Tibial artery (tissue), 4 donors: ENCODE results near the gene LRRTM1.

Experiments
- DNase-seq, 2 donors: peaks; one replicate each; pipeline ENCODE4 v3.0.0-alpha.2; 2019
- H3K27ac ChIP-seq, 2 donors: fragments of 200-600 bp; sonication (generic) in 1 of 2; 1 replicate in 1 of 2; 2 replicates in 1 of 2; pipeline ENCODE4 v1.5.1; 2018 to 2019; ENCODE audit warnings: mild to moderate bottlenecking in 1 of 2
- H3K27me3 ChIP-seq, 2 donors: fragments of 200-600 bp; sonication (generic) in 1 of 2; one replicate each; pipeline versions ENCODE4 v1.5.1 to v1.6.0; 2016 to 2019
- H3K36me3 ChIP-seq, 3 donors: fragments of 200-600 bp; sonication (generic) in 2 of 3; one replicate each; pipeline ENCODE4 v1.5.1; 2016 to 2019; ENCODE audit warnings: mild to moderate bottlenecking in 2 of 3
- H3K4me1 ChIP-seq, 4 donors: fragments of 200-600 bp; sonication (generic) in 2 of 4; 1 replicate in 3 of 4; 2 replicates in 1 of 4; pipeline ENCODE4 v1.5.1; 2016 to 2019
- H3K4me3 ChIP-seq, 2 donors: fragments of 200-600 bp; sonication (generic) in 1 of 2; 1 replicate in 1 of 2; 2 replicates in 1 of 2; pipeline ENCODE4 v1.5.1; 2018 to 2019; ENCODE audit warnings: mild to moderate bottlenecking in 2 of 2
- H3K9me3 ChIP-seq, 3 donors: fragments of 200-600 bp; sonication (generic) in 1 of 3; one replicate each; pipeline ENCODE4 v1.5.1; 2016 to 2019
- intact Hi-C: fragments of 100-400 bp; cut with DNase I; formaldehyde crosslinking; loops from one replicate; pipeline ENCODE4 v1.15.0; 2023; ENCODE audit warnings: low total_unique reads
- TF ChIP-seq, protein P1 (sequence below), 2 experiments: fragments of 200-600 bp in 1 of 2; fragments of 450-650 bp in 1 of 2; IDR thresholded peaks; one replicate each; pipeline ENCODE4 v1.5.1; 2017 to 2019; ENCODE audit warnings: antibody characterized with exemption in 2 of 2, mild to moderate bottlenecking in 1 of 2, moderate library complexity in 1 of 2

LRRTM1 gene

GRCh38 chr2:80266231-80266630 is 38.3 kb downstream of the LRRTM1 start:
- Histone ChIP-seq H3K27me3 (no peaks in the 10 kb centered on the region), H3K9me3 (no peaks in the 10 kb centered on the region), H3K27ac (no peak overlapping the region), H3K36me3 (no peaks in the 10 kb centered on the region), H3K4me1 (no peaks in the 10 kb centered on the region), H3K4me3 (no peak overlapping the region)
- TF ChIP-seq, protein P1, sequence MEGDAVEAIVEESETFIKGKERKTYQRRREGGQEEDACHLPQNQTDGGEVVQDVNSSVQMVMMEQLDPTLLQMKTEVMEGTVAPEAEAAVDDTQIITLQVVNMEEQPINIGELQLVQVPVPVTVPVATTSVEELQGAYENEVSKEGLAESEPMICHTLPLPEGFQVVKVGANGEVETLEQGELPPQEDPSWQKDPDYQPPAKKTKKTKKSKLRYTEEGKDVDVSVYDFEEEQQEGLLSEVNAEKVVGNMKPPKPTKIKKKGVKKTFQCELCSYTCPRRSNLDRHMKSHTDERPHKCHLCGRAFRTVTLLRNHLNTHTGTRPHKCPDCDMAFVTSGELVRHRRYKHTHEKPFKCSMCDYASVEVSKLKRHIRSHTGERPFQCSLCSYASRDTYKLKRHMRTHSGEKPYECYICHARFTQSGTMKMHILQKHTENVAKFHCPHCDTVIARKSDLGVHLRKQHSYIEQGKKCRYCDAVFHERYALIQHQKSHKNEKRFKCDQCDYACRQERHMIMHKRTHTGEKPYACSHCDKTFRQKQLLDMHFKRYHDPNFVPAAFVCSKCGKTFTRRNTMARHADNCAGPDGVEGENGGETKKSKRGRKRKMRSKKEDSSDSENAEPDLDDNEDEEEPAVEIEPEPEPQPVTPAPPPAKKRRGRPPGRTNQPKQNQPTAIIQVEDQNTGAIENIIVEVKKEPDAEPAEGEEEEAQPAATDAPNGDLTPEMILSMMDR (IDR thresholded peaks at IDR 0.05): no peak
- intact Hi-C loops: no loop called here
- no peak for DNase-seq

DNA sequence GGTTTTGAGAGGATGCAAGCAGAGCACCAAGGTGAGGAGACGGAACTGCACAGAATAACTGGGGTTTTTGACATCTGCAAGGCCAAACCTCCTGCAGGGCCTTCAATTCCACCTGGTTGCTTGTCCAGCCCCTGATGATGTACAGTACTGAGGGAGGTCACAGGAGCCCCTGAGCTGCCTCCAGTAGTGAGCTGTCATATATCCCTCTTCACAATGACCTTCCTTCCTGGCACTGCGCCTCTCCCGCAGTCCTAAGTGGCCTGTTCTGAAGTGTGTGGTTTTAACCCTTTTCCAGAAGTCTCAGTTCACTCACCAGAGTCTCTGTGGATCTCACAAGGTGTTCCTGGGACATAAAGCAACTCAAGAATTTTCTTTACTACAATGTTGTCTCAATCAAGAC is 45.3 kb downstream of the LRRTM1 start:
- Histone ChIP-seq H3K4me1 (no peaks in the 10 kb centered on the region), H3K4me3 (no peak overlapping the region), H3K27me3 (no peaks in the 10 kb centered on the region), H3K36me3 (no peaks in the 10 kb centered on the region), H3K9me3 (no peaks in the 10 kb centered on the region), H3K27ac (no peak overlapping the region)
- DNase-seq: no peak
- intact Hi-C loops: no loop called here
- TF ChIP-seq, protein P1 (IDR thresholded peaks at IDR 0.05): no peak

DNA sequence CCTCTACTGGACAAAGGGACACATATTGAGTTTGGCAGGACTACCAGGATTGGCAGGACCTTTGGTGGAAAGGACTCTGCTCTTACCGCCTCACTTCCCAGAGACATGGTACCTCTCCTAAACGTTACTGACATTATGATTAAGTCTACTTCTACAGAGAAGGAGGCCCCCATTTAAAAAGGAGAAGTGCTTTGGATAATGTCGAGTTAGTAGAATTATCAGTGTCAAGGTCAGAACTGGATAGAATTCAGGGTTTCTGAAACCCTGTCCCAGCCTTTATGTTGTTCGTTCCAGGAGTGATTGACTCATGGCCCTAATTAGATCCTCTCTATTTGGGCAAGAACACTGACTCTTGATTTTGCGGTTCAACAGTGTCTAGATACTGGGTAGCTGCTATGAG is 45.8 kb downstream of the LRRTM1 start:
- DNase-seq: no peak
- no peaks in the 10 kb centered on the region for H3K9me3 ChIP-seq
- intact Hi-C loops: no loop called here
- H3K4me1 ChIP-seq: no peaks in the 10 kb centered on the region
- H3K27ac ChIP-seq: no peak overlapping the region
- no peaks in the 10 kb centered on the region for H3K36me3 ChIP-seq
- no peaks in the 10 kb centered on the region for H3K27me3 ChIP-seq
- no peak overlapping the region for H3K4me3 ChIP-seq
- TF ChIP-seq, protein P1 (IDR thresholded peaks at IDR 0.05): no peak

DNA sequence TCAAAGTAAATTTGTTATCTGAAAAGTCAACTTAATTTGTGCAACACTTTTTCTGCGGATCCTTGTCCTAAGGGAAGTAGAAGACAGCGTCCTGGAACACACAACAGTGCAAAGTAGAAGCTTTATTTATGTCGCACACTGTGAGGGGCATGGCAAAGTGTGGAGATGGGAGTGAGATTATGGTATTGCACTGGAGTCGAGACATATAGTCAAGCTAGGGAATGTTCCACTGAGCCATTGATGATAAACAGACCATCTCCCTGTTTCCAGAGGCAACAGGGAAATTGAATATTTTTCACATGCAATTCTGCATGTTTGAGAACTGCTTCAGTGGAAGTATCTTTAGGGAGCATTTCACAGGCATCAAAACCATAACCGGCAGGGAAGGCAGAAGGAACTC is 46.2 kb downstream of the LRRTM1 start:
- intact Hi-C loops: no loop called here
- Histone ChIP-seq H3K27me3 (no peaks in the 10 kb centered on the region), H3K9me3 (no peaks in the 10 kb centered on the region), H3K4me3 (no peak overlapping the region), H3K36me3 (no peaks in the 10 kb centered on the region), H3K27ac (no peak overlapping the region), H3K4me1 (no peaks in the 10 kb centered on the region)
- TF ChIP-seq, protein P1 (IDR thresholded peaks at IDR 0.05): no peak
- DNase-seq: no peak

DNA sequence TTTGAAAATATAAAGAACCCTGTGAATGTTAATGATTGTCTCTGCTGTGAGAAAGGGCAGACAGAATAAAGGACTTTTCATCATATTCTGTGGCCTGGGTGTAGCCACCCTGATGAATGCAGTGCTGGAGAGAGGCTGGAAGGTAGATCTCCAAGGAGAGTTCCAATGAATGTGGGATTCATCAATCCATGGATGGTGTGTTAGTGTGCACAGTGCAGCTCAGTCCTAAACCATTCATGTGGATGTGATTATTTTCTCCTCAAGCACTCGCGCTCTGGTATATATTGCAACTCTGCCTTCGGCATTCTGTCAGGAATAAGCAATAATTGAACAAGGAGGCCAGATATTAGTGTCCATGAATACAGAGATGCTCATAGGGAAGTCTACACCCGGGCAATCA is 47.1 kb downstream of the LRRTM1 start:
- TF ChIP-seq, protein P1 (IDR thresholded peaks at IDR 0.05): no peak
- Histone ChIP-seq H3K9me3 (no peaks in the 10 kb centered on the region), H3K36me3 (no peaks in the 10 kb centered on the region), H3K27ac (no peak overlapping the region), H3K27me3 (no peaks in the 10 kb centered on the region), H3K4me1 (no peaks in the 10 kb centered on the region), H3K4me3 (no peak overlapping the region)
- intact Hi-C loops: no loop called here
- DNase-seq: no peak

GRCh38 chr2:80256782-80257167 is 47.8 kb downstream of the LRRTM1 start:
- TF ChIP-seq, protein P1 (IDR thresholded peaks at IDR 0.05): no peak
- Histone ChIP-seq H3K36me3 (no peaks in the 10 kb centered on the region), H3K27me3 (no peaks in the 10 kb centered on the region), H3K4me3 (no peak overlapping the region), H3K9me3 (no peaks in the 10 kb centered on the region), H3K27ac (no peak overlapping the region), H3K4me1 (no peaks in the 10 kb centered on the region)
- no peak for DNase-seq
- intact Hi-C loops: no loop called here
